ENCODE measurements around the gene NCBP3.

- TF ChIP-seq, protein P1, sequence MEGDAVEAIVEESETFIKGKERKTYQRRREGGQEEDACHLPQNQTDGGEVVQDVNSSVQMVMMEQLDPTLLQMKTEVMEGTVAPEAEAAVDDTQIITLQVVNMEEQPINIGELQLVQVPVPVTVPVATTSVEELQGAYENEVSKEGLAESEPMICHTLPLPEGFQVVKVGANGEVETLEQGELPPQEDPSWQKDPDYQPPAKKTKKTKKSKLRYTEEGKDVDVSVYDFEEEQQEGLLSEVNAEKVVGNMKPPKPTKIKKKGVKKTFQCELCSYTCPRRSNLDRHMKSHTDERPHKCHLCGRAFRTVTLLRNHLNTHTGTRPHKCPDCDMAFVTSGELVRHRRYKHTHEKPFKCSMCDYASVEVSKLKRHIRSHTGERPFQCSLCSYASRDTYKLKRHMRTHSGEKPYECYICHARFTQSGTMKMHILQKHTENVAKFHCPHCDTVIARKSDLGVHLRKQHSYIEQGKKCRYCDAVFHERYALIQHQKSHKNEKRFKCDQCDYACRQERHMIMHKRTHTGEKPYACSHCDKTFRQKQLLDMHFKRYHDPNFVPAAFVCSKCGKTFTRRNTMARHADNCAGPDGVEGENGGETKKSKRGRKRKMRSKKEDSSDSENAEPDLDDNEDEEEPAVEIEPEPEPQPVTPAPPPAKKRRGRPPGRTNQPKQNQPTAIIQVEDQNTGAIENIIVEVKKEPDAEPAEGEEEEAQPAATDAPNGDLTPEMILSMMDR (IDR thresholded peaks at IDR 0.05; ENCODE audit: low read length) = no peak
- no peak for TF ChIP-seq EZH2phosphoT487 (IDR thresholded peaks at IDR 0.05; ENCODE audit: low read length)
Observed at GRCh38 chr17:3800362-3801271, 45.4 kb downstream of the NCBP3 start, which contains the start of gene ITGAE.

Measured in MM.1S (cell line).